NCI-H2171 treated with DMSO at 0.1 percent for 48 hours (cell line): ENCODE results near the gene NUMBL.

Experiments
- DNase-seq: peaks from one replicate; lab custom pipeline; 2025; lab: John Stamatoyannopoulos, UW

The NUMBL gene

GRCh38 chr19:40716031-40716481 is 25.6 kb upstream of the NUMBL start:
- DNase-seq = peak; percentile 83

DNA sequence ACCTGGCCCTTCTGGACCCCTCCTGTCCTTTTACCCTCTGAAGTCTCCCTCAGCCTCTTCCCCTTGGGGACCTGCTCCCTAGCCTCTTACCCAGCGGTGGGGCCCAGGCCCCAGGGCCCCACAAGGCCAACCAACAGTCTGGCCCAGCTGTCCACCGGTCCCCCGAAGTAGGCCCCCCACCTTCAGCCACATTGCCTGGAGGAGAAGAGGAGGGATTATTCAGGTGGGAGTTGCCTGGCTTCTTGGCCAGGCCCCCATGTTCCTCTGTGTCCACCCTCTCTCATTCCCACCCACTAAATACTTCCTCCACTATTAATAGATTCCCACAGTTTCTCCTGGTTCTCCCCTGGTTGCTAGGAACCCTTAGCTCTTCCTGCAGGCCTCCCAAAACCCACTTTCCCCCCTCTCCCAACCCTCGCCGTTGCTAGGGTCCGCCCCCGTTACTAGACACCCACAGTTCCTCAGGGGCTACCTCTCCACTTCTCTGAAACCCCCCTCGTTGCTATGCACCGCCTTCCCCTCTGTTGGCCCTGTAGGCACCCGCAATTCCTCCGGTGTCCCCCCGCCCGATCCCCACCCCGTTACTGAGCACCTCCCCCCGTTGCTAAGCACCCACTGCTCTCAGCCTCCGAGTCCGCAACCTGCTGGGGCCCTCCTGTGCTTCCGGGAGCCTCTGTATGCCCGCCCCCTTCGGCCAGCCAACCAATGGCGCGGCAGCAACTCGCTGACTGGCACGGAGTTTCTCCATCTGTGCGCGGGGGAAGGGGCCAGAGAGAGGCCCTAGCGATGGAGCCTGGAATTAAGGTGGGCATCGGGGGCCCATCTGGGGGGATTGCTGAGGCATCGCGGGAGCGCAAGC is 24.2 kb upstream of the NUMBL start:
- peak; percentile 97 for DNase-seq

DNA sequence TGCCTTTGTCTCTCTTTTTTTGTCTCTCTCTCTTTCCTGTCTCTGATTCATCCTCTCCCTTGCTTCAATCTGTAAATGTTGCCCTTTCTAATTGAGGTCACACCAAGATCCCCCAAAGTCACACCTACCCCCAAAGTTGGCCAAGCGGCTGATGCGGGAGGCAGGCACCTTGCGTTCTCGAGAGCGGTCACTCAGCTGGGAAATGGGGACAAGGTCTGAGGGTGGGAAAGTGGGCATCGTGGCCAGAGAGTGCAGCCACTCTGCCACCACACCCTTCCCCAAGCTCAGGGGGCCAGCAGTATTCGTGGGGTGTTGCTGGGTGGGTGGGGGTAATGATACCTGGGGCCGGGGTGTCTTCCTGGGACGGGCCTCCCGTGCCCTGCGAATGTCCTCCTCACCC is 23.5 kb upstream of the NUMBL start:
- no peak for DNase-seq

DNA sequence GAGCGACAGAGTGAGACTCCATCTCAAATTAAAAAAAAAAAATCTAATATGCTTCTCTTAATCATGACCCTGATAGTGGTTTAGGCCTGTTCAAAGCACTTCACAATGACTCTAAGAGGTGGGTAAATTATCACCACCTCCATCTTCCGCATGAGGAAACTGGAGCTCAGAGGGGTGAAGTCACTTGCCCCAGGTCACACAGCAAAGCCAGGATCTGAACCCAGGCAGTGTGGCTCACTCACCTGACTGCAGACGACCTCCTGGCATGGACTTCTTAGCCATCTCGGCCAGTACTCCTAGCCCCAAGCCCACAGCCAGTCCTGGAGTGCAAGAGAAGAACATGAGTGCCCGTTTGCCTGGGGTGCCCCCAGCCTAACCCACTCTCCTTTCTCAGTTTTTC is 19.4 kb upstream of the NUMBL start:
- DNase-seq = no peak

DNA sequence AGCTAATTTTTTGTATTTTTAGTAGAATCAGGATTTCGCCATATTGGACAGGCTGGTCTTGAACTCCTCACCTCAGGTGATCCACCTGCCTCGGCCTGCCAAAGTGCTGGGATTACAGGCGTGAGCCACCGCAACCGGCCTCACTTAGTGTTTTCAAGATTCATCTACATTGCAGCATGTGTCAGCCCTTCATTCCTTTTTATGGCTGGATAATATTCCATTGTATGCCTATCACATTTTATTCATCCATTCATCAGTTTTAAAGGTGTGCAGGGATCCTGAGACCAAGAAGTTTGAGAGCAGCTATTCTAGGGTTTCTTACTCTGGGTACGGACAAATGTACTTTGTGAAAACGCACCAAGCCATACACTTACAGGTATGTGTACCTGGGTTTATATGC is 17.2 kb upstream of the NUMBL start:
- DNase-seq = no peak

- DNase-seq = no peak
These were observed 15.6 kb upstream of the NUMBL start for GRCh38 chr19:40705950-40706619.

DNA sequence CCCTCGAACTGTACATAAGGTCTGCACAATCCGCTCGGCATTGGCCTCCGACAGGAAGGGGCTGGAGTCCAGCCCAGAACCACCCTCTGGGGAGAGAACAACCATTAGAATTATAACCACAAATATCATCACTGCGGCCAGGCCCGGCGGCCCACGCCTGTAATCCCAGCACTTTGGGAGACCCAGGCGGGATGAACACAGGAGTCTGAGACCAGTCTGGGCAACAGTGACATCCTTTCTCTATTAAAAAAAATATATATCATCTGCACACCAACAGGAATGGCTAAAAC is 14.9 kb upstream of the NUMBL start:
- no peak for DNase-seq

GRCh38 chr19:40704491-40705361 is 14.3 kb upstream of the NUMBL start:
- DNase-seq = no peak

GRCh38 chr19:40703029-40703755 is 12.7 kb upstream of the NUMBL start:
- DNase-seq = no peak

- DNase-seq = no peak
These were observed 12.0 kb upstream of the NUMBL start for GRCh38 chr19:40702337-40703012.

DNA sequence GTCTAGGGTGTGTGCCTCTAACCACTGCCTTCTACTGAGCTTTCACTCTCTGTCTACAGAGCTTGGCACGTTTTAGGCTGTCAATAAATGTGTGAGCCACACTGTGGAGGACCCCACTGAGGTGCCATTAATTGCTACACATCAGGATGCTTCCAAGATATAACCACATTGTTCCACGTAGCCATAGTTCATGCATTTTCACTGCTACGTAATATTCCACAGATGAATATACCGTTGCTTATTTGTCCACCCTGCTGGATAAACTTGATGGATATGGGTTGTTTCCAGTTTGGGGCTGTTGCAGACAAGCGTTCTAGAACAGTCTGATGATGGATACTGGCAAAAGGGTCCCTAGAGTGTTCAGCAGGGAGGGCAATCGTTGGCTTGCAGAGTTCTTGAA is 11.3 kb upstream of the NUMBL start:
- no peak for DNase-seq

GRCh38 chr19:40700083-40700482 is 9.6 kb upstream of the NUMBL start:
- DNase-seq = no peak

- DNase-seq = no peak
These were observed 6.6 kb upstream of the NUMBL start for GRCh38 chr19:40697007-40697406.

GRCh38 chr19:40695881-40696280 is 5.4 kb upstream of the NUMBL start:
- DNase-seq = no peak

DNA sequence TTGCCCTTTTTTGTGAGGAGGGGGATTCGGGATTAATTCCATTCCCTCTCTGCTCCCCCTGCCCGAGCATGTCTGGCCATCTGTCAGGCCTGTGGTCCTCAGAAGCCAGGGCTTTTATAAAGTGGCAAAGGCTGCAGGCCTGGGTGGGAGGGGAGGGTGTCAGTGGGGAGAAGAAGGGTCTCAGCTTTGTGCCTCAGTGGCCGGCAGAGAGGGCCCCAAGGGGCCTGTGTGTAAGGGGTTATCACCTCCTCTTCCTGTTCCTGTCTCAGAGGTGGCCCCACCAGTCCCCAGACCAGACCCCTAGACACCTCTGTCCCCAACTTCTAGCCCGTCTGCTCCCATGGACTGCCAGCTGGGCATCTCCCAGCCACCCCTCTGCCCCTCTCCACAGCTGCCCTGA is 3.4 kb upstream of the NUMBL start:
- DNase-seq = no peak

GRCh38 chr19:40693150-40693788 is 2.8 kb upstream of the NUMBL start:
- DNase-seq = no peak

DNA sequence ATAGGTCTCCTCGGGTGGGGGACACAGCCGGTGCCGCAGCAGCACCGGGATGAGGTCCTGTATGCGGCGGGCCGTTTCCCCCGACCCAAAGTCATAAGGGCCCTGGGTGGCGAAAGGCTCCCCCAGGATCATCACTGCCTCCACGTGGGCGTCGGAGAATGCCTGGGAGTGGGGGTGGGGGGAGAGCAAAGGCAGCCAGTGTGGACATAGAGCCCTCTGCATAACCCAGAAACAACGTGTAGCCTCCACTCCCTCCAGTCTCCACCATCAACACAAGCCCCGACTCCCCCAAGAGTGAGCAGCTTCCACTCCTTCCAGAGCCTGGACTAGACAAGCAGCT is 1.7 kb upstream of the NUMBL start:
- no peak for DNase-seq

DNA sequence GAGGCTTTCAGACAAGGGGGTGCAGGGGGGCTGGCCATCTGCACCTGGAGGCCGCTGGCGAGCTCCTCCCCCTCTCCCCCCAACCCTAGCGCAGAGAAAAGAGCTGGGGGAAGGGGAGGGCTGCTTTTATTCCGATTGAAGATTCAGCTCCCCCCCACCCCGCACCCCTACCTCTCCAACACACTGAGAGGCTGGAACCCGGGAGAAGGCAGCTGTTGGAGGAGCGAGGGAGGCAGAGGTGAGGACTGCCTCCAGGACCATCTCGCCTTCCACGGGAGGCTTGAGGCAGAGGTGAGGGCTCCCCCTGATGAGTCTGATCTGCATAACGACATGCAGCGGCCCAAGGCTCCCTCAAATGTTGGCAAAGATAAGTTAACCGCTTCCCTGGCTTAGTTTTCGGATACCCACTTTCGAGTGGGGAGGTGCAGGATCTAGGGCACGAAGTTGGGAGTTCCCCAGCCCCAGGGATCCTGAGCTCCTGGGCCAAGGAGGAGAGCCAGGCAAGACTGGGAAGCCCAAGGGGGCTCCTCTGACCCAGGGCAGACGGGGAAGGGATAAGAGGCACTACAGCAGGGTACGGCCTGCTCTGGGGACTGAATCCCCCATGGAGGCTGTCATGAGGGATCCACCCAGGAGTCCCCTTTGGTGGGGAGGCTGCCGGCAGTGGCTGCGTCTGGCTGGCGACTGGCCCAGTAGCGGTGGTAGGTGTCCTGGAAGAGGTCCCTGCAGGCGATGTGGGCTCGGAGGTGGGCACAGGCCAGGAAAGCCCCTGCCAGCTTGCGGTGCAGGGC is 1.2 kb upstream of the NUMBL start:
- peak; percentile 96 for DNase-seq

DNA sequence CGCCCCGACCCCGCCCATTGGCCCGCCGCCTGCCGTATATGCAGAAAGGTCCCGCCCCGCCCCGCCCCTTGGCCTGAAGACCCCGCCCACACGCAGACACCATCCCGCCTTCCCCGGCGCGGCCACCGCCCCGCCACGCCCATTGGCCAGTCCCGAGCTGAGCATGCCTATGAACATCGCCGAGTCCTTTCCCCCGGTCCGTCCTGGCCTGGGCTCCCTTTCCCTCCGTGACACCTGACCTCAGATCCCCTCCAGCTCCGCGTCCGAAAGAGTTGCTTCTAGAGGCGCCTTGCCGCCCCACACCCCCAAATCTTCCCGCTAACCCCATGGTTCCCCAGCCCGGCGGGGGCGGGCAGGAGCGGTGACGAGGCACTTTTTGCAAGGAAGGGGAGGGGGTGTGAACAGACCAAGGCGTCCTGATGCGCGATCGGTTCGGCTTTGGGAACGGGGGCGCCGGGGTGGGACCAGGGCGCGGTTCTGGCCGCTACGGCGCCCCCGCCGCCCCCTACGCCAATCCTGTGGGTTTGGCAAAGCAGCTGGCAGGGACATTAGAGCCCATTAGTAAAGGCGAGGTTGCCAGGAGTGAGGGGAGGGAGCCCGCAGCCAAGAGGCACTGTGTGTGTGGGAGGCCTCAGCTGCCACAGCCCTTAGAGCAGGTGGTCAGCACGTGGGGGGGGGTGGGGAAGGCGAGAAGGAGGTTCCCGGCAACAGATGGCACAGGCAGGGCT is 406 bp upstream of the NUMBL start:
- DNase-seq = peak; percentile 92
